GM19467 (cell line): ENCODE measurements around the gene CFAP92.

Experiments
- ATAC-seq: cut with Tn5 transposase; IDR thresholded peaks from one replicate; pipeline ENCODE4 v1.9.1; 2021; ENCODE audit warnings: mild to moderate bottlenecking, moderate library complexity; ENCODE audit not compliant: unreplicated experiment

CFAP92 gene

DNA sequence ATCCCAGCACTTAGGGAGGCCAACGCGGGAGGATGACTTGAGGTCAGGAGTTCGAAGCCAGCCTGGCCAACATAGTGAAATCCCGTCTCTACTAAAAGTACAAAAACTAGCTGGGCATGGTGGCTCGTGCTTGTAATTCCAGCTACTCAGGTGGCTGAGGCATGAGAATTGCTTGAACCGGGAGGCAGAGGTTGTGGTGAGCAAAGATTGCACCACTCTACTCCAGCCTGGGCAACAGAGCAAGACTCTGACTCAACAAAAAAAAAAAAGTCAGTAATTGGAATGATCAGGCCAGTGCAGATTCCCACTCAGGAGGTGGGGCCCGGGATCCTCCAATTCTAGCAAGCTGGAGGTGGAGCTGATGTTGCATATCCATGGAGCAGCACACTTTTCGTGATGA lies 5.6 kb downstream of the CFAP92 start:
- ATAC-seq, result no peak

DNA sequence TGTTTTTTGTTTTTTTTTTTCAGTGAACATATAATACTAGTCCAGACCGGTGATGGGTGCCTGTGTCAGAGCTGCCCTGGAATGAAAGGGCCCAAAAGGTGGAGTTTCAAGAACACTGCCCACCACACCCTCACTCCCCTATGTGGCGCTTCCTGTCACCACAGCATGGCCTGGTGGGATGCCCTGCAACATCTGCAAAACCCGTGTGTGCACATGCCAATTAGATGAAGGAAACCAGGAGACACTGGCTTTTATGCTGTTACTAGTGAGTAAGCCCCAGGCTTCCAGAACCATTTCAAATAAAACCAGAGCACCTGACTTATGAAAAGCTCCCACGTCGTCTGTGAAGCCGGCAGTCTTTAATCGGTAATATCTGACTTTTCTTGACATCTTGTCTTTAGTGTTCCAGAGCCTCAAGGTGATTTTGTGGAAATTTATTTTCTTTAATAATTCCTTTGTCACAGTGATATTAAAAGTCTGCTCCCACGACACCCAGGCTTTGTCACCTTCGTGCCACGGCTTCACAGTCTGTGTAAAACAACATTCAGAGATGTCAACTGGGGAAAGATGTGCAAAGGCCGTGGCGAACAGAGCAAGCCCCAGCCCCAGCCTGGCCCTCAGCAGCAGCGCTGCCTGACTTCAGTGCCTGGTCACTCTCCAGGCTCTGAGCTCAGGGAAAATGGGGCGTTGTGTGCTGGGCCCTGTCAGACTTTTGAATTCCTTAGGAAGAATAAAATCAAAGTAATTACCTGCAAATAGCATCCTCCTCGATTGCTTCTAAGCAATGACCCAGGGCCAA lies 6.4 kb downstream of the CFAP92 start:
- no peak for ATAC-seq

DNA sequence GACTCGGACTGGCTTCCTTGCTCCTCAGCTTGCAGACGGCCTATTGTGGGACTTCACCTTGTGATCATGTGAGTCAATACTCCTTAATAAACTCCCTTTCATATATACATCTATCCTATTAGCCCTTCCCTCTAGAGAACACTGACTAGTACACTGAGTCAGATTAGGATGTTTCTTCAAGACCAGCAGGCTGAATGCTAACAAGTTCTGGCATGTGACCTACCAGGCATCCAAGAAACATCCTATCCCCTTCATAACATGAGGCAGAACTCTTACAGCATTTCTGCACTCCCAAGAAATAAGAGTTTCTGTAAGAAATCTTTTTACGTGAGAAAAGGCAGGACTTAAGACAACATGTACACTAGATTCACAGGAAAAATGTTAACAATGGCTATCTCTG lies 9.3 kb downstream of the CFAP92 start:
- ATAC-seq, result no peak

DNA sequence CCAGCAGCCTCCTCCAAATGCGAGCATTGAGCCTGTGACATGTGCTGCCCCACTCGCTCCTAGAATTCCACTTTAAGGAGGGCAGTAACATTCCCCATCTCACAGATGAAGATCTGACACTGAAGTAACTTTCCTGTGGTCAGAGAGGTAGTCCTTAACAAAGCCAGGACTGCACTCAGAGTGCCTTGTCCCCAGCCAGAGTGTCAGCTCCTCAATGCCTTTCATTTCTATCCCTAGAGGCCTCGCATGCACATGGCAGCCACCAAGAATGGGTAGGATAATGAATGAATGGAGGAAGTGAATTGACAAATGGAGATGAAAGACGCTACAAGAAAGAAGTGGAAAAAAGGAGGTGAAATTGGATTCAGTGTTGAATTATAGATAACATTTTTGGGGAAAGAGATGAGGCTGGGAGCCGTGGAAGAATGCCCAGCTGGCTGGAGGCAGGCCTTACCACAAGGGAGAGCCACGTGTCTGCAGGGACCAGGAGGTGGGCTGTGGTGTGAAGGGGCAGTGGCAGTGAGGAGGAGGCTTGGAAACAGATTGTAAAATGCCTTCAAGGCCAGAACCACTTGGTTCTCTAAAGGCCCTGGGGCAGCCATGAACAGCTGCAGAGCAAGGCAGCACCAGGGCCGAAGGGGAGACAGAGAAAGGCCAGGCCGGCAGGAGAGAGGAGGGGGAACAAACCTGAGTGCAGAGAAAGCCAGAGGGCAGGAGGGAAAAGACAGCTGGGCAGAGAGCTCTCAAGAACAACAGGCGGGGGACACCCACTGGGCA lies 10.4 kb downstream of the CFAP92 start:
- ATAC-seq, result no peak

DNA sequence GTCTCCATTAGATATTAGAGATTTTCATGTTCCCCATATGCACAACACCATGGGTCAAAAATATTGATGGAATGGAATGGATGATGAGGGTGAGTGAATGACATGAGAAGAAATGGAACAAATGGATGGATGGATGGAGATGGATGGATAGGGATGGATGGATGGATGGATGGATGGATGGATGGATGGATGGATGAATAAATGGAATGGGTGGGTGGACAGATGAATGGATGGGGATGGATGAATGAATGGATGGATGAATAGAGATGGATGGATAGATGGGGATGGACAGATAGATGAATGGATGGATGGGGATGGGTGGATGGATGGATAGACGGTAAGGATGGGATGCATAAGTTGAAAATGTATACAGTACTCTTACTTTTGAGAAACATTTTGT lies 18.6 kb downstream of the CFAP92 start:
- ATAC-seq, result no peak

DNA sequence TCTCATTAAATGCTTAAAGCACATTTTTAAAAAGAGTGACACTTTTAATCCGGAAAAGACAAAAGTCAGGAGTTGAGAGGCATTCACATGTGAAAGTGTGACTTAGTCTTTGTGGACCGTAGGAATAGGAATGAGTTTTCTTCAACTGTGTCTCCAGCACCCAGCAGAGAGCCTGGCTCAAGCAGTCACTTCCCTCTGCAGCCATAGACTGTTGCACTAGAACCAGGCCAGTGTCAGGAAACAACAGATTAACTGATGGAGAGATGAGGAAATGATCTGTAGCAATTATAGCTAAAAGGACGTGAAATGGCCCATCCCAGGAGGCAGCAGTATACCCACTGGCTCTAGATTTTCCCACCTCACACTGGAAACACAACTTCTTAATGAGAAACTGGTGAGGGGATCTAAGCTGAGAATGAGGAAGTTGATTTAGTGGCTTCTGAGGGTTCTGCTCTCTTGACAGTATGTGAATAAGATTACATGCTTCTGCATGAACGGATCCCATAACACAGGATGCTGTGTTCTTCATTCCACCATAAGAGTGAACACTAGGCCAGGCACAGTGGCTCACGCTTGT lies 19.8 kb downstream of the CFAP92 start:
- ATAC-seq, result no peak

DNA sequence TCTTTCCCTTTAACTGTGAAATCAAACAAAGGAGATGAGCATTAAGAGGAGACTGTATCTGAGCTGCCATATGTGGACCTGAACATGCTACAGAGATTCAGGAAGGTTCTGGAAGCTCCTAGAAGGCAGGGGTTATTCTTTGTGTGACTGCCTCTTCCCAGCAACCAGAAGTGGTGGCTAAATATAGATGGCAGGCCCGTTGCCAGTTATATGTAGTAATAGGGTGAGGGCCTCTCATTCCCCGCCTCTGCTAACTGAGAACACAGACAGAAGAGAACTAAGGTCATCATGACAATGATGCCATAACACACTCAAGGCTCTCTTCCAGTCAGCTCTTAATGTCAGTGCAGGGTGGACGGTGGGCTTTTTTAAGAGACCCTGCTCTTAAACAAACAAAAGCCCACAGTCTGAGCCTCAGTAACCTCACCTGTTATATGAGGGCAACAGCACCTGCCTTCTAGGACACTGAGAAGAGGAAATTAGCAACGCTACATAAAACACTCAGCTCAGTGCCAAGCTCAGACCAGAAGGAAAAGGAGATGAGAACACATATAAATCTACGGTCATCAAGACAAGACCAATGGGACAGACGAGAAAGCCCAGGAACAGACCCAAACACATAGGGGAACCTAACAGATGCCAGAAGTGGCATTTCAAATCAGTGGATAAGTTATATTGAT lies 22.3 kb downstream of the CFAP92 start:
- ATAC-seq, result no peak

DNA sequence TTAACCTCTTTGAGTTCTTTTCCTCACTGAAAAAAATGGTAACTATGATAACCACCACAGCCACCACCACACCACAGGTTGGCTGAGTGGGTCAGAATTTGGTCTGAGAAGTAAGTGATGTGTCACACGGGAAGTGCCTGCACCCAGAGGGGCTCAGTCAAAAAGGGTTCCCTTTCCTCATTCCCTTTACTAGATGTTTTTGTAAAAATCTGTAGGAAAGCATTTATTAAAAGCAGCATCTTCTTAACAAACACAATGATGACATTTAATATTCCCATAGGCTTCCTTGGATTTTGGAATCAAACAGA lies 23.2 kb downstream of the CFAP92 start:
- no peak for ATAC-seq

DNA sequence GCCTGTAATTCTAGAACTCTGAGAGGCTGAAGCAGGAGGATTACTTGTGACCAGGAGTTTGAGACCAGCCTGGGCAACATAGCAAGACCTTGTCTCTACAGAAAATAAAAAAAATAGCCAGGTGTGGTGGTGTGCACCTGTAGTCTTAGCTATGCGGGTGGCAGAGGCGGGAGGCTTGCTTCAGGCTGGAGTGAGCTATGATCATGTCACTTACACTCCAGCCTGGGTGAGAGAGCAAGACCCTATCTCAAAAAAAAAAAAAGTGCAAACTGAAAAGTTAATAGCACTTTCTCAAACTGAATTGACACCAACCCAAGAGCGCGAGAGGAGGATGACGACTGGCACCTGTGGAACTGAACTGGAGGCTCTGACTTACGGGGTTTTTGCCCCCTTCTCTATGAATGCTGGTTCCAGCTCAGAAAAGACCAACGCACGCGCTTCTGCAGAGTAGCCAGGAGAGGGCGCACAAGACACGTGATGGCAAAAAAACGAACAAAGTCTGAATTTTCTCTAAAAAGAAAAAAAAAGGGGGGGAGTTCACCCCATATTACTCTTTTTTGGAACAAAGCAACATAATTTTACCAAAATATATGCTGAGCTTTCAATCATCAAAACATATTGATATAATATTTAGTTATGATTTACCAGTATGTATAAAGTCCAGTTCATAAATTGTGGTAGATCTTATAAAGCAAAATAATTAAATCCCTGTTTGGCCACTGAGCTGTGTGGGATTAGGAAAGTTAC lies 23.7 kb downstream of the CFAP92 start:
- no peak for ATAC-seq

DNA sequence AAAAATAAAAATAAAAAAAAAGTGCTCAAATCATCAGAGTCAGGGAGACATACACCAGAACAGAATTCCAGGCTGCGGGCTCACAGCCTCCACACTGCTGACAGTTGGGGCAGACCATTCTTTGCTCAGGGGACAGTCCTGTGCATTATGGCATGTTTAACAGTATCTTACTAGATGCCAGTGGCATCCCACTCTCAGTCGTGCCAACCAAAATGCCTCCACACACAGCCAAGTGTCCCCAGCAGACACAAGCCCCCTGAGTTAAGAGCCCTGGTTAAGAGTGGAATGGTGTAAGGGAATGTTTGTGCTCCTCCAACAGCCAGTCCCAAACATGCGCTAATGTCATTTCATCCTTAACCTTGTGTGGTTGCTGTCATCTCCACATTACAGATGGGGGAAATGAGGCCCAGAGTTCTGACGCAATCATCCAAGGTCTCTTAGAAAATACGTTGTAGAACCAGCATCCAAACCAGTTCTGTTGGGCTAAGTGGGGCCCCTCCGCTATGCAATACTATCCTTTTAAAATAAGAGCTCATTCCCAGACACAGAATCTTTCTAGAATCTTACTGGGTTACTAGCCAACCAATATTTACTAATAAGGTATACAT lies 26.0 kb downstream of the CFAP92 start:
- ATAC-seq, result no peak

DNA sequence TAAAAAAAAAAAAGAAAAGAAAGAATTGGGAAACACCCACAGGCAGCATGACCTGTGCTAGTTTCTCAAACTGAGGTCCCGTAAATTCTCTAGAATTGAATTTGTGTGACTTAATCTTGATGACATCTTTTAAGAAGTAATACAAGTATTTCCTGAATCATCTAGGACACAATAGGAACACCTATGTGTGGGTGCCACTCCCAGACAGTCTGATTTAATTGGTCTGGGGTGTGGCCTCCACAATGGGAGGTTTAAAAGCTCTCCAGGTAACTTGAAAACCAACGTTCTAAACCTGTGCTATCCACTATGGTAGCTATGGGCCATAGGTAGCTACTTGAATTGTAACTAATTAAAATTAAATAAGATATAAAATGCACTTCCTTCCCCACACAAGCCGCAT lies 28.1 kb downstream of the CFAP92 start:
- no peak for ATAC-seq

DNA sequence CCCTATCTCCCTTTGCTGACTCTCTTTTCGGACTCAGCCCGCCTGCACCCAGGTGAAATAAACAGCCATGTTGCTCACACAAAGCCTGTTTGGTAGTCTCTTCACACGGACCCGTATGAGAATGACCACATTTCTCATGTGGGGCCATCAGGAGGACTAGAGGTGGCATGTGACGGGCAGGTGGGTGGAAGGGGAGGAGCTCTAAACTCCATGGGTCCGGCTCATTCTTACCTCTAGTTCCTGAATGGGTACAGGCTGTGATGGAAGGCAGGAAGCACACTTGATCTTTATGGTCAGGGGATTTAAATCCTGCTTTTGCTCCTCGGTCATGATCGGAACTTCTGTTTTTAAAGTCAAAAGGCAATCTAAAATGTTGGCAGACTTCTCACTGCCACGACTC lies 28.6 kb downstream of the CFAP92 start:
- no peak for ATAC-seq

DNA sequence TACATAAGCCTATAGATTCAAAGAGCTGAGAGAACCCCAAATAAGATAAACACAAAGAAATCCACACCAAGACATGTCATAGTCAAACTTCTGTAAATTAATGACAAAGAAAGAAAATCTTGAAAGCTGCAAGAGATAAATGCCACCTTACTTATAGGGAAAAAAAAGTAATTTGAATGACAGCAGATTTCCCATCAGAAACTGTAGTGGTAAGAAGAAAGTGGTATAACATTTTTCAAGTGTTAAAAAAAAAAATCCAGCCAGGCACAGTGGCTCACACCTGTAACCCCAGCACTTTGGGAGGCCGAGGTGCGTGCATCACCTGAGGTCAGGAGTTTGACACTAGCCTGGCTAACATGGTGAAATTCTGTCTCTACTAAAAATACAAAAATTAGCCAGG lies 37.4 kb downstream of the CFAP92 start:
- ATAC-seq, result no peak

DNA sequence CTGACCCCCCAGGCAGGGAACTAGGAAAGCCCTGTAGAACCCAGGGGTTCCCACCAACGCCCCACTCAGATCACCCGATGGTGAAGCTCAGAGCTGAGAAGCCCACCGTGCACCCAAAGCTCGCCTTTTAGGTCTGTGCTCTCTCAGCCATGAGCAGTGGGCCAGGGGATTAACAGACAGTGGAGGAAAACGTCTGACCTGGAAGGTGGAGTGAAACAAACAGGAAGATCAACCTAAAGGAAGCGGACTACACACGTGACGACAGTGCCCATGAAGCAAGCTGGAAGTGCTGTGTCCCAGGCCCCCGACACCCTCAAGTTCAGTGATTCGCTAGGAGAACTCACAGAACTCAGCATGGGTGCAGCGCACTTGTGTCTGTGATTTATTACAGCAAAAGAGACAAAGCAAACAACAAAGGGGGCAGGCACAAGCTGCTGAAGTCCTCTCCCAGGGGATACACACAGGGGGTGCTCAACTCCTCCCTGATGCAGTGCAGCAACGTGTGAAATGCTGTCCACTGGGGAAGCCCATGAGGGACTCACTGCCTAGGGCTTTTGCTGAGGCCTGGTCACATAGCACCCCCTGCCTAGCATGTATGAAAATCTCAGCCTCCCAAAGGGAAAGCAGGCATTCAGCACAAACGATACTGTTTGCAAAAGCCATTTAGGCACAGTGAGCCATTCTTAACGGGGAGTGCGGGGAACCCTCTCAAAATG lies 43.5 kb downstream of the CFAP92 start:
- ATAC-seq, result no peak

DNA sequence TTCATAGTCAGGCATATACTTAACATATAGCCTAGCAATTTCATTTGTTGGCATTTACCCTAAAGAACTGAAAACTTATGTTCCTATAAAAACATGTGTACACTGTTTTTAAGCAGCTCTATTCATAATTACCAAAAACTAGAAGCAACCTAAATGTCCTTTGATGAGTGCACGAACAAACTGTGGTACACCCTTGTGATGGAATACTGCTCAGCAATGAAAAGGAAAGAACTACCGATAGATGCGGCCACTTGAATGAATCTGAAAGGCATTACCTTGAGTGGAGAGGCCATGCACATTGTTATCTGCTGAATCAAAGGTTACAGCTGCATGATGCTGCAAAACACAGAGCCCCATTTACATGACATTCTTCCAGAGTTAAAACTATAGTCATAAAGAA lies 44.7 kb downstream of the CFAP92 start:
- ATAC-seq, result no peak

DNA sequence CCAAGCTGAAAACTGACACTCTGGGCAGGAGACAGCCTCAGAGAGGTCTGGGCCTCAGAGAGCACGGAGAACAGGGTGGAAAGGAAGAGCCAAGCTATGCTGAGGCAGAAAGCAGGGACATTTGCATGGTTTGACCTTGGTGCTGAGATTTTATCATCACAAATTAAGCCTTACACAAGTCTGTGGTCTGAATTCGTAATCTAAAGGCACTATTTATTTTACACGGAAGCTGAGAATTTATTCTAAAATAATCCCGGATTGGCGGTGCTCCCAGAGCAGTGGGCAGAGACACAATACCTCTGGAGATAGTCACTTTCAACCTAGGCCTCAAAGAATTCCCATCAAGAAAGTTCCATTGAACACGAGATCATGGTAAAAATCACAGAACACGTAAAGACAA lies 47.5 kb downstream of the CFAP92 start:
- ATAC-seq, result no peak

DNA sequence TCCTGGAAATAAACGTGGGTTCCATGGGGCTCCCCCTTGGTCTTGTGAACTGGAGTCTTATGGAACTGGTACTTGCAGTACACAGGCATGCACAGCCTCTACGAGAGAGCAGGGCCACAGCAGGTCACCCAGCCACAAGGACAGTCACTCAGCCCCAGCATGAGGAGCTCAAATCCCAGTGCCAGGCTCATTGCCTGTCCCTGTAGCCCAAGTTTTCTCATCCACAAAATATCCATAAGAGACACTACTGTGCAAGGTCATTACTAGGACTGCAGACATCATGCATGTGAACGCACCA lies 48.0 kb downstream of the CFAP92 start:
- ATAC-seq, result no peak

DNA sequence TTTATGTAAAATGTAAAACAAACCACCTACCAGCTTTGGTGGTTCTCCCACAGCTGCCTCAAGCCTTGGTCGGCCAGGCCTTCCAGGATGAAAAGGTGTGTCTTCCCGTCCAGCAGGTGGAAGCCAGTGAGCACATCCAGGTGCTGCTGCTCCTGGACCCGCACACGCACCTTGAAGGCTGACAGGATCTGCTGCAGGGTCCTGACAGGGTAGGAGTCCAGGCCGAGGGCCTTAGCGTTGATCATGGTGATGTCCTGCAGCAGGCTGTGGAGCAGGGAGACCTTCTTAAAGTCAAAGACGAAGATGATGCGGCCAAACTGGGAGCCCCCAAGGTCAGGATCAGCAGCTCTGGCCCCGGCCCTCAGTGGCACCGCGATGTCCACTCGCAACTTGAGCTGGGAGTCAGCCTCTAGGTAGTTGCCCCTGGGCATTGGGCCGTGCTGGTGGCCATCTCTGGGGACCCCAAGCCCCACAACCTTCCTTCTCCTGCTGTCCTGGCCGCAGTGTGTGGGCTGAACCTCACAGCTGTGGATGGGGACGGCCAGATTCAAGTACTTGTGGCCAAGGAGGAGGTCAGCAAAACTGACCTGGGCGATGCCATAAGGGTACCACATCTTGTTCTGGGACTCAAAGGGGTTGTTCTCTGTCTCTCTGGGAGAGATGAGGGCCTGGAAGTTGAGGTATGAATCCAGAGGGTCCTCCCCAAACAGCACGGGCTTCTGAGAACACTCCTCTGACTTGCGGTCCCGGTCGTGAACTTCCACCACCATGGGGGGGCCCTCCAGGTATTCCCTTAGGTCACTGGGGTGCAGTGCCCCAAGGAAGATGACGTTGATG lies 48.6 kb downstream of the CFAP92 start:
- no peak for ATAC-seq
